Astrocyte (in vitro differentiated cells and primary cell): ENCODE measurements around the gene NINL. TPM values are rescaled to one million over a fixed set of nuclear protein-coding genes. Genes with fewer than 3 reads are reported as not detected.

Experiments
- DNase-seq: peaks from one replicate; pipeline ENCODE4 v3.0.0-alpha.2; 2010; ENCODE audit warnings: low read depth
- FAIRE-seq: peaks from 2 replicates; lab custom pipeline; 2011; peaks lifted over from hg19 to GRCh38; lab: Jason Lieb, UNC
- H2AFZ ChIP-seq: 2 replicates; pipeline ENCODE4 v1.6.0; 2012; ENCODE audit warnings: low read depth, low read length, inconsistent platforms
- H3K27ac ChIP-seq: 2 replicates; pipeline ENCODE4 v1.5.1; 2011; ENCODE audit warnings: low read depth, low read length, inconsistent platforms
- H3K27me3 ChIP-seq: 2 replicates; pipeline ENCODE4 v1.6.0; 2011; ENCODE audit warnings: low read length, inconsistent platforms; ENCODE audit not compliant: insufficient read depth
- H3K36me3 ChIP-seq: 2 replicates; pipeline ENCODE4 v1.5.1; 2011; ENCODE audit warnings: low read length, inconsistent platforms; ENCODE audit not compliant: insufficient read depth
- H3K4me1 ChIP-seq: 2 replicates; pipeline ENCODE4 v1.5.1; 2011; ENCODE audit warnings: low read length, inconsistent platforms; ENCODE audit not compliant: insufficient read depth
- H3K4me2 ChIP-seq: 2 replicates; pipeline ENCODE4 v1.6.0; 2012; ENCODE audit warnings: low read length, inconsistent platforms
- H3K4me3 ChIP-seq: 2 replicates; pipeline ENCODE4 v1.5.1; 2011; ENCODE audit warnings: low read depth, mild to moderate bottlenecking, low read length, inconsistent platforms; ENCODE audit not compliant: insufficient read depth
- H3K79me2 ChIP-seq: 2 replicates; pipeline ENCODE4 v1.6.0; 2012; ENCODE audit warnings: mild to moderate bottlenecking, low read length, inconsistent platforms; ENCODE audit not compliant: insufficient read depth
- H3K9ac ChIP-seq: 2 replicates; pipeline ENCODE4 v1.6.0; 2012; ENCODE audit warnings: mild to moderate bottlenecking, low read length, inconsistent platforms
- H3K9me3 ChIP-seq: 2 replicates; pipeline ENCODE4 v1.5.1; 2012; ENCODE audit warnings: low read depth, mild to moderate bottlenecking, low read length, inconsistent platforms; ENCODE audit not compliant: insufficient read depth
- H4K20me1 ChIP-seq: 2 replicates; pipeline ENCODE4 v1.6.0; 2012; ENCODE audit warnings: low read length, inconsistent platforms; ENCODE audit not compliant: insufficient read depth
- H3K27ac Mint-ChIP-seq: one replicate; pipeline ENCODE4 v1.8.0; 2021; ENCODE audit warnings: mild to moderate bottlenecking, mixed read lengths; ENCODE audit not compliant: unreplicated experiment
- H3K27me3 Mint-ChIP-seq: one replicate; pipeline ENCODE4 v1.8.0; 2021; ENCODE audit warnings: low read depth, mixed read lengths; ENCODE audit not compliant: unreplicated experiment
- H3K36me3 Mint-ChIP-seq: one replicate; pipeline ENCODE4 v1.8.0; 2021; ENCODE audit warnings: low read depth, mixed read lengths; ENCODE audit not compliant: unreplicated experiment
- H3K4me1 Mint-ChIP-seq: one replicate; pipeline ENCODE4 v1.8.0; 2021; ENCODE audit warnings: low read depth, mixed read lengths; ENCODE audit not compliant: unreplicated experiment
- H3K4me3 Mint-ChIP-seq: one replicate; pipeline ENCODE4 v1.8.0; 2021; ENCODE audit warnings: mild to moderate bottlenecking, moderate library complexity, mixed read lengths; ENCODE audit not compliant: unreplicated experiment
- H3K9me3 Mint-ChIP-seq: one replicate; pipeline ENCODE4 v1.8.0; 2021; ENCODE audit warnings: mild to moderate bottlenecking, mixed read lengths; ENCODE audit not compliant: unreplicated experiment
- CTCF ChIP-seq: IDR thresholded peaks from 2 replicates; pipeline ENCODE4 v1.5.1; 2011; ENCODE audit warnings: low read depth, mild to moderate bottlenecking, inconsistent platforms, low read length, moderate library complexity; ENCODE audit not compliant: insufficient read depth
- EZH2 ChIP-seq: IDR thresholded peaks from 2 replicates; pipeline ENCODE4 v1.6.1; 2012; ENCODE audit warnings: mild to moderate bottlenecking, low read length, inconsistent platforms; ENCODE audit not compliant: insufficient read depth
- total RNA-seq: library from RNA; stranded (reverse); gene quantifications from 2 replicates; pipeline ENCODE4 v1.2.1, GENCODE V29; 2021

Gene NINL
- total RNA-seq, 1 donor from 2014 or later: 10.2 TPM

- H3K36me3 Mint-ChIP-seq: peaks cover 13% of the 10 kb centered on the region
- Histone ChIP-seq H3K27ac (no peak overlapping the region), H3K9me3 (no peaks in the 10 kb centered on the region), H3K27me3 (no peaks in the 10 kb centered on the region), H3K79me2 (no peaks in the 10 kb centered on the region), H3K9ac (no peak overlapping the region), H3K4me1 (peaks cover 9% of the 10 kb centered on the region), H2AFZ (no peak overlapping the region), H3K4me3 (no peak overlapping the region), H3K36me3 (no peaks in the 10 kb centered on the region), H3K4me2 (no peak overlapping the region), H4K20me1 (peaks cover 15% of the 10 kb centered on the region)
- FAIRE-seq (no peak), DNase-seq (no peak)
- no peak overlapping the region for H3K4me3 Mint-ChIP-seq
- H3K9me3 Mint-ChIP-seq: no peaks in the 10 kb centered on the region
- H3K27me3 Mint-ChIP-seq: no peaks in the 10 kb centered on the region
- peaks cover 4% of the 10 kb centered on the region for H3K4me1 Mint-ChIP-seq
- no peak overlapping the region for H3K27ac Mint-ChIP-seq
- TF ChIP-seq CTCF: no peak
- no peak for TF ChIP-seq EZH2
Measured at GRCh38 chr20:25483431-25484132, 101.7 kb downstream of the NINL start.

- no peaks in the 10 kb centered on the region for H3K27me3 Mint-ChIP-seq
- H3K27me3 ChIP-seq: no peaks in the 10 kb centered on the region
- TF ChIP-seq CTCF (no peak), EZH2 (no peak)
- no peak overlapping the region for H3K9ac ChIP-seq
- peaks cover 19% of the 10 kb centered on the region for H3K36me3 Mint-ChIP-seq
- no peak overlapping the region for H3K4me3 Mint-ChIP-seq
- no peaks in the 10 kb centered on the region for H3K9me3 Mint-ChIP-seq
- H3K4me3 ChIP-seq: no peak overlapping the region
- H3K79me2 ChIP-seq: no peaks in the 10 kb centered on the region
- H3K9me3 ChIP-seq: no peaks in the 10 kb centered on the region
- H3K27ac ChIP-seq: no peak overlapping the region
- peaks cover 4% of the 10 kb centered on the region for H3K4me1 Mint-ChIP-seq
- peaks cover 9% of the 10 kb centered on the region for H3K4me1 ChIP-seq
- no peak overlapping the region for H3K27ac Mint-ChIP-seq
- DNase-seq: no peak
- H4K20me1 ChIP-seq: peaks cover 15% of the 10 kb centered on the region
- H3K4me2 ChIP-seq: no peak overlapping the region
- no peak for FAIRE-seq
- H2AFZ ChIP-seq: no peak overlapping the region
- no peaks in the 10 kb centered on the region for H3K36me3 ChIP-seq
Measured at GRCh38 chr20:25481918-25482253, 103.4 kb downstream of the NINL start.

GRCh38 chr20:25481235-25481917 is 104.0 kb downstream of the NINL start:
- Mint-ChIP-seq H3K4me1 (peaks cover 3% of the 10 kb centered on the region), H3K4me3 (no peak overlapping the region), H3K27me3 (no peaks in the 10 kb centered on the region), H3K9me3 (no peaks in the 10 kb centered on the region), H3K27ac (no peak overlapping the region), H3K36me3 (peaks cover 19% of the 10 kb centered on the region)
- no peak for TF ChIP-seq EZH2
- no peak for TF ChIP-seq CTCF
- Histone ChIP-seq H3K4me1 (peaks cover 9% of the 10 kb centered on the region), H3K9me3 (no peaks in the 10 kb centered on the region), H3K4me2 (no peak overlapping the region), H3K27ac (no peak overlapping the region), H3K9ac (no peak overlapping the region), H3K79me2 (no peaks in the 10 kb centered on the region), H3K36me3 (no peaks in the 10 kb centered on the region), H3K4me3 (no peak overlapping the region), H2AFZ (no peak overlapping the region), H3K27me3 (no peaks in the 10 kb centered on the region), H4K20me1 (peaks cover 12% of the 10 kb centered on the region)
- FAIRE-seq: no peak
- no peak for DNase-seq
